GDM1 (cell line): ENCODE data around the gene VWA8.
"Not testable (repeated sequence)": the region's sequence is repeated elsewhere in the genome, so short reads cannot be mapped to it uniquely, and the experiment has no call there.

Source experiments
- DNase-seq: peaks from one replicate; lab custom pipeline; 2025; lab: John Stamatoyannopoulos, UW

Gene VWA8

DNA sequence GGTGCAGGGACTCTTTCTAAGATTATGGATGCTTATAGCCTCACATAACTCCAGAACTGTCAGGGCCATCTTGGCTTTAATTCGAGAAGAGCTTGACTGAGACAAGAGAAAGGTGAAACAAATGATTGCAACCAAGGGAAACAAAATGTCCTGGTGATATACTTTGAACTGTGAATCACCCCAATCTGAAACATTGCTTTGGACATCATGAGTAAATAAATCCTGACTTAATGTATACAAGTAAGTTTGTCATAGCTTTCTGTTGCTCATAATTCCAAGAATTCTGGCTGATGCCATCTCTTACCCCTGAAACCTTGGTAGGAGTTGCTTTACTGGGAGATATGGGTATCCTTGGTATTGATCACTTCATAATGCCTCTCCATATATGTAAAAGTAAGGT, 5.8 kb upstream of the VWA8 start:
- no peak for DNase-seq

DNA sequence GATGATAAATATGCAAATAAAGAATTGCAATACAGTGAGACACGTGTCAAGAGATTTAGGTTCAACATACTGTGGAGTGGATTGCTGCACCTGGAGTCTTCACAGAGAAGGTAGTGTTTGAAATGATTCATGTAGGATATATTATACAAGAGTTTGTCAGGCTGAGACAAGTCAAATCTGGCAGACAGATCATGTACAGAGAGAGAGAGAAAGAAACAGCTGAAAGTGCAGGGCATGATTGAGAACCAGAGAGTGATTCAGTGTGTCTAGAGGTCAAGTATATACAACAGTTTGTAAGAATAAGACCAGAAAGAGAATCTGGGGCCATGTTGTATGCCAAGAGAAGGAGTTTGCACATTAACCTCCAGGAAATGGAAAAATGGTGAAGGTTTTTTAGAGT, 2.1 kb upstream of the VWA8 start:
- DNase-seq = no peak

DNA sequence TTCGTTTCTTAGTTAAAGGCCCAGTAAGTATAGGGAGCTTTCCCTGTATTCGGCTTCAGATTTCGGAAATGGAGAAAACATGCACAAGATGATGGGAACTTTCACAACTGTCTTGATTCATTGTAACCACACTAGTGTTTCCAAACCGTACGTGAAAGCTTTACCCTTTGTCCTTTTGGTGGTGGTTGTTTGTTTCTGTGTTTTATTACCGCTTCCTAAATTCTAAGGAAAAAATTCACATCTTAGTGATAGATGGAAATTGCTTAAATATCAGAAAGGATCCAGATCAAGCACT, 504 bp upstream of the VWA8 start:
- no peak for DNase-seq

DNA sequence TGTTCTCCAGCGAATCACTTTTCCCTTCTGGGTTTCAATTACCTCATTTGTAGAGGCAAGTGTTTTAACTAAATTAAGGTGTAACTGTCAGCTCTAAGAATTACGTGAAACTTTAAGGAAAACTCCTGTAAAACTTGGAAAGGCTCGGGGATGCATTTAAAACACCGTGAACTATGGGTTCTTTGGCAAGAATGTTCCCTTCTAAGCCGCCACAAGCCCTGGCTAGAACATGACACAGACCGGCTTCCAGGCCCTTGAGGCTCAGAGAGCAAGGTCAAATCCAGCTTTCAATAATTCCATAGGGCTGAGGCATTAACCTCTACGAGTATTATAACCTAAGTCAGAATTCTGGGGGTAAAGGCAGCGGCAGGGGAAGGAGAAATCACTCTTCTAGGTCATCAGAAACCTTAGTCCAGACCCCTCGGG, 685 bp downstream of the VWA8 start:
- no peak for DNase-seq

DNA sequence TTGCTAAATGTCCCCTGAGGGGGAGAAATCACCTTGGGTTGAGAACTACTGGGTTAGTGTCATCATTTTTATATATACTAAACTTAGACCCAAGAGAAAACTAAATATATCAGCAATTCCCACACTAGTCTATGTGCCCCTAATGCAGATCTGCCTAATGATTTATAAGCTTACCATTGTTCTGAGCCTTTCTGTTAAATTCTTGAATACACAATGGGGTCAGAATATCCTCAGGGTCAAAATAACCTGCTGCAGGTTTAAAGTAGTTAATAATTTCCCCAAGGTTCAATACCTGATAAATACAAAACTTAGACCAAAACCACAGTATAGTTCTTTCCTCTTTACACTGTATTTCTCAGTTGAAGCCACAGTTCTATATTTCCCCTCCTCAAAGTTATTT, 4.6 kb downstream of the VWA8 start:
- DNase-seq = no peak

DNA sequence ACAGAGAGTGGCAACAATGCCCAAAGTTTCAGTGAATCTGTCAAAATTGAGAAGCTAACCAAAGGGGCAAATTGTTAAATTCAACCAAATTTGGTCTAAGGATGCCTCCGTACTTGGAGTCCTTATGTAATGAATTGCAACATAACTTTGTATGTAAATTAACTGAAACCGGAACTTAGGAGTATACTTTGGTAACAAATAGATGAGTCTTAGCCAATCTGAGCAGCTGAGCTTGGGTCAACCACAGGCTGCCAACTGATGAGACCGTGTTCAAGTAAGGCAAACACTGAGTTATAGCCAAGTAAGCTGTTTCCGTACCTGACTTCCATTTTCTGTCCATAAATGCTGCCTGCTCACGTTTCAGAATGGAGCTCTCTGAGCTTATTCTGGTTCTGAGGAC, 5.3 kb downstream of the VWA8 start:
- DNase-seq = no peak

DNA sequence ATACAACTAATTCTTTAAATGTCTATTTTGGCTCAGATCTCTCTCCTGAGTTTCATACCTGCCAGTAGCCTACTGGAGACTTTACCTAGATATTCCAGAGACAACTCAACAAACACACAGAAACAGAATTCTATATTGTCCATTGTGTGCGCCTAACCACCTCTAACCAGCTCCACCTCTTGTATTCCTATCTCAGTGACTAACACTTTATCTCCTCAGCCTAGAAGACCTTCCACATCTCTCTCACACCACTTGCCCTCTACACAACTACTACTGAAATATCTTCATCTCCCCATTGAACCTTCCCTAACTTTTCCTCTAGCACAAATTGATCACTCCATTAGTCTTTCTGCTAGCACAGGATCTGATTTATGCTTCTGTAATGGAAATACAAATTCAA, 6.7 kb downstream of the VWA8 start:
- no peak for DNase-seq

DNA sequence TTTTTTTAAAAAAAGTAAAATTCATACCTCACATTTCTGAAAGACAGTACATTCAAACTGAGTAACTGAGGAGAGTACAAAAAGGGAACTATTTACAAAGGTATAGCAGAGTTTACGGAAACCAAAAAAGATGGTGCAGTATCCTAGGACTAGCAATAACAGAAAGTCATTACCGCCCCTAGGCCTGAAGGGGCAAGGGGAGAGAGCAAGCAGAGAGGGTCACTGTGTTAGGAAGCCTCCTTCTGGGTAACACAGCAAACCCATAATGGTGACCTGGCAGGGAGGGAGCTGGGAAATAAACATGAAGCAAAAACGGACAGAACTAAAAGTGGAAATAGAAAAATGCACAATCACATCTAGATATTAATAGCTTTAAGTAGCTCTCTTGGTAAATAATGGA, 8.2 kb downstream of the VWA8 start:
- DNase-seq = no peak

DNA sequence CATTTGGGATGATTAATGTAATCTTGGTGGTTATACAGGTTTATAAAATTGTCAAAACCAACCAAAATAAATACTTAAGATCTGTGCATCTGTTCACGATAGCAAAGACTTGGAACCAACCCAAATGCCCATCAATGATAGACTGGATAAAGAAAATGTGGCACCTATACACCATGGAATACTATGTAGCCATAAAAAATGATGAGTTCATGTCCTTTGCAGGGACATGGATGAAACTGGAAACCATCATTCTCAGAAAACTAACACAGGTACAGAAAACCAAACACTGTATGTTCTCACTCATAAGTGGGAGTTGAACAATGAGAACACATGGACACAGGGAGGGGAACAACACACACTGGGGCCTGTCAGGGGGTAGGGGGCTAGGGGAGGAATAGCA, 11.8 kb downstream of the VWA8 start:
- not testable (repeated sequence) for DNase-seq

DNA sequence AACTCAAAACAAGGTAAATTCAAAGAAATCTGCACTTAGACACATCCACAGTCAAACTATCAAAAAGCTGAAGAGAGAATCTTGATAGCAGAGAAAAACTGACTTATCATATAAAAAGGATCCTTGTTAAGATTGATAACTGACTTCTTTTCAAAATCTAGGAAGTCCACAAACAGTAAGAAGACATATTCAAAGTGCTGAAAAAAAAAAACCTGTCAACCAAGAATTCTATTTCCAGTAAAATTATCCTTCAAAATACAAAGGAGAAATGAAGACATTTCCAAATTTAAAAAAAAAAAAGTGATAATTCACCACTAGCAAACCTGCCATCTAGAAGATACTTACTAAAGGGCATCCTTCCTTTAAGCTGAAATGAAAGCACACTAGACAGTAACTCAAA, 15.0 kb downstream of the VWA8 start:
- DNase-seq = no peak

DNA sequence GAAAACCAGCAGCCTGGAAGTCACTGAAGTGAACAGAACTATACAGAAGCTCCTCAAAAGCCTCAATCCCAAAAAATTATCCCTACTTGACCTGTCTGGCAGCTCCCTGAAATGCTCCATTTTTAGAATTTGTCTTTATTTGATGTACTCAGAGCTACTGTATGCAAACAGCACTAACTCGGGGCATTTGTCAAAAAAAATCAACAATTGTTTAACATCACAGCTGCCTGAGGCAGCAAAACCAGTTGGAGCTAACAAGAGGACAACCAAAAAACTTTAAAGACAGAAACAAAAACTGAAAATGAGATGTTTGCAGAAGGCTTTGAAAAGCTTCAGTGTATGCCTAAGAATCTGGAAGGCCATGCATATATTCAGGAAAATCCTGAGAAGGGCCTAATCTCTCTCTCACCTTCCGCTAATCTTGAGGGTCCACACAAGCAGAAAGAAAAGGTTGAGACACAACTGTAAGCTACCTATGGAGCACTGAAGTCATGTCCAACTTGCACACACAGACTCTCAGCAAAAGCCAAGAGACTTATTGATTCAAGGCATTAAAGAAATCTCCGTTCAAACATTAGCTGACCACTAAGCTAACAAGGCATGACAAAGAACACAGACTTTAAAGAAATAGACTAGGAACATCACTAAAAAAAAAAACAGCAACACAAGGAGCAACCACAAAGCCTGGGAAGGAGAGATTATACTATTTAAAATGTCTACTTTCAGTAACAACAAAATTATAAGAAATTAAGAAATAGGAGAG, 16.1 kb downstream of the VWA8 start:
- DNase-seq = no peak

DNA sequence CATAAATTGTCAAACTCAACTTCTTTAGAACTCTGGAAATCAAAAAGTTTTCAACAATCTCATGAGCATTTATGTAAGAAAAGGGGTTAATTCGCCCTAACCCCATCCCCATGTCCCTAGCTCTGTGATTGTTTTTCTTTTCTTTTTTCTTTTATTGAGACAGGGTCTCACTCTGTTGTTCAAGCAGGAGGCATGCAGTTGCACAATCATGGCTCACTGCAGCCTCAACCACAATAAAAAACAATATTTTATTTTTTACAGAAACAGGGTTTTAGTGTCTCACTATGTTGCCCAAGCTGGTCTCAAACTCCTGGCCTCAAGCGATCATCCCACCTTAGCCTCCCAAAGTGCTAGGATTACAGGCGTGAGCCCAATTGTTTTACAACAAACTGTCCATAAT, 16.7 kb downstream of the VWA8 start:
- no peak for DNase-seq

DNA sequence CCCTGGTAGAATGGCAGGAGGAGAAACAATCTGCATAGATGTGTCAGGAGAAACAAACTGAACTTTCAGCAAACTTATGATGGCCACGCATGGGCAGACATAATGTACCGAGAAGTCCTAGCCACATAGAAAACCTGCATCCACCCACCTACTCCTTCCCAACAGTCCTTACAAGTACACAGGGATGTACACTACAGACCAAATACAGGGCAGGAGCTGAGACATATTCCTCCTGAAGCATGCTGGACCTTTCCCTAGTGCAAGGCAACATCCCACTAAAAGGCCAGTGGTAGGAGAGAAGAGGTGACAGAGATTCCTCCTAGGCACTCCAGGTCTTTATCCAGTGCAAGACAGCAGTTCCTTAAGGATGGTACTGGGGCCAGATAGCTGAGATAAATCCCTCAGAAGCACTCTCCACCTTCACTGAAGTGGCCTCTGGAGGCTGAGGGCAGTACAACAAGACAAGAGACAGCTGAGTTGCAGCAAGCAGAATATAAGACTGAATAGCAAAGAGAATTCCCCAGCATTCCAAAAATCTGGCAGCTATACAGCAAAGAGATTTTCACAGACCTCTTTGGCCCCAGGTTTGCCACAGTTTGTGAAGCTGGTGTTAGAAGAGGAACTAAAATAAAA, 18.3 kb downstream of the VWA8 start:
- no peak for DNase-seq

DNA sequence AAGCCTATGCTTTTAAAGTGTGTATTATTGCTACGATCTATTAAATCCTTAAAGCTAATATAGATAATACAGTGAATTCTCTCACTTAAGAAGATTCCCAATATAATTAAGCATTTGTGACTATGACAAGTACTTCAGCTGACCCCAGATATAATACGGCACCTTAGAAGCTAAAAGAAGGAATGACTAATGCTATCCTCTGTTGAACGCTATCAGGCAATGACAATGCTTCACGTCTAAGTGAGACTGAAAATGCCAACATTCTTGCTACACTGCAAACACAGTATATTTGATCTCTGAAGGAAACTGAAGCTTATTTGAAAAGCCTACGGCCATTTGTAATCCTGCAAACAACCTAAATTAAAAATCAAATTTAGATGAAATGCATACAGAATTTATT, 19.7 kb downstream of the VWA8 start:
- no peak for DNase-seq

DNA sequence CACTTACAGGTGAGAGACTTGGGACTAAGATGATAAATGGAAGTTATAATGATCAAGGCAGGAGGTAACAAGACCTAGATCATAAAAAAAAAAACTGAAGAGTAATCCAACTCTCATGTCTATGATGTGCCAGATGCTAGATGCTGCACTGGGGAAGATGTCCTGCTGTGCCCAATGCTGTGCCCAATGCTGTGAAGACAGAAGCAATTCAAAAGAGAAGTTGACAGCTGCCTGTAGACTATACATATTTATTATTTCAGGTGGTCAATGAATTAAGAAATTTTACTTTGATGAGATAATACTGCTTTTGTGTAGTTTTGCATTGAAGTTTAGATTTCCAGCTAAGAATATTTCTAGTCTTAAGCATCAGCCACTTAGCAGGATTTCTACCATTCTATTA, 21.5 kb downstream of the VWA8 start:
- DNase-seq = no peak

DNA sequence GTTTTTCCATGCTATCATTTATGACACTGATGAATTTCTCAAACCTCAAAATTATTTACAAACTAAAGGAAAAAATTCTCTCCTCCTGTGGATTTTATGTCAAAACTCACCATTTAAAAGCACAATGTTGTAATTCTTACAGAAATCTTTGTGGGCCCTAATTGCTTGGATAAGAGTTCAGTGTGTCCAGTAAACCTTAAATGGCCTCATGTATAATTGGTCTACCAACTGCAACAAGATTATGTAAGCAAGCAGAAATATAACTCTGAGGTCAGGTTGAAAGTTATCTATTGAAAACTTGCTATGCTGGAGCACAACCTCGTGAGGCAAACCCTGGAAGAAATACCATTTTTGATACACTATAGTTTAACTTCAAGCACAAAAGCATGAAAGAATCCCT, 22.0 kb downstream of the VWA8 start:
- DNase-seq = no peak

DNA sequence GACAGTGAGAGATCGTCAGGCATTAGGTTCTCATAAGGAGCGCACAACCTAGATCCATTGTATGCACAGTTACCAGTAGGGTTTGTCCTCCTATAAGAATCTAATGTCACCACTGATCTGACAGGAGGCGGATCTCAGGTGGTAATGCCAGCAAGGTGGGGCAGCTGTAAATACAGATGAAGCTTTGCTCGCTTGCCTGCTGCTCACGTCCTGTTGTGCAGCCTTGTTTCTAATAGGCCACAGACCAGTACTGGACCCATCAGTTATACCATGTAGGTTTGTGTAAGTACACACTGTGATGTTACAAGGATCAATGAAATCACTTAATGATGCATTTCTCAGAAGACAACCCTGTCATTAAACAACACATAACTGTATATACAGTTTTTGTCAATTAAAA, 23.5 kb downstream of the VWA8 start:
- no peak for DNase-seq

DNA sequence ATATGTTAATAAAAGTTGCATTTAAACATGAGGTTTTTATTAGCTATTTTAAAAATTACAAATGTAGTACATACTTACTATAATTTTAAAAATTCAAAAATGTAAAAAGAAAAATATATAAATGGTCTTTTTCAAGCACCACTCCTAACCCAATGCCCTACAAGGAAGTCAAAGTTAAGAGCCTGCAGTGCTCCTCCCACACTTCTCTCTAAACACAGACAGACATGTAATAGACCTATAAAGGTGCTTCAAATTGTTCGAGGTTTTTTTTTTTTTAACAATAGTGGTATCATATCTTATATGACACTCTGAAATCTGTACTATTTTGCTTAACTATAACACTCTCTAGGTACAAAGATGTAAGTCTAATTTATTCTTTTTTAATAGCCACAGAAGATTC, 25.4 kb downstream of the VWA8 start:
- no peak for DNase-seq

DNA sequence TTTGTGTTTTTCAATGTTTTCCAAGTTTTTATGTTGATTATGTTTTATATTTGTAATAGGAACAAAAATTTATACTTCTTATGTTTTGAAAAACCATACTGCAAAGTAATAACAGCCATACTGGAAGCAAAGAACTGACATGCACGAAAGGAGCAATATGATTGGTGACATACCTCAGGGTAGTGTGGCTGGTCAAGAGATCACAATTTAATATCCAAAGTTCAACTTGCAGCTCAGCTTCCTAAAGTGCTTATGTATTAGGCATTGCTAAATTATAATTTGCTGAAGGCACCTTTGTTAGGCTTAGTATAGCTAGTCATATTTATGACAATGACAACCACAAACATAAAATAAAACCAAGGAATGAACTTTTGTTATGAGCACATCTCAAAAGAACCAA, 25.9 kb downstream of the VWA8 start:
- DNase-seq = no peak

DNA sequence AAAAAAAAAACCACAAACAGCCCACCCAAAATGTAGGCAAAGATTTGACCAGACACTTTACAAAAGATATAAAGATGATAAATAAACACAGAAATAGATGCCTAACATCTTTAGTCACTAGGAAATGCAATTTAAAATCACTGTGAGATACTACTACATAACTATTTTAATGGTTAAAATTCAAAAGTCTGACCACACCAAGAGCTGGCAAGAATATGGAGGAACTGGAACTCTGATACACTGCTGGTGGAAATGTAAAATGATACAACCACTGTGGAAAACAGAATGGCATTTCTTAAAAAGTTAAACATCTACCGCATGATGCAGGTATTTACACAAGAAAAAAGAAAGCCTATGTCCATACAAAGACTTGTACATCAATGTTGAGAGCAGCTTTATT, 26.8 kb downstream of the VWA8 start:
- no peak for DNase-seq

DNA sequence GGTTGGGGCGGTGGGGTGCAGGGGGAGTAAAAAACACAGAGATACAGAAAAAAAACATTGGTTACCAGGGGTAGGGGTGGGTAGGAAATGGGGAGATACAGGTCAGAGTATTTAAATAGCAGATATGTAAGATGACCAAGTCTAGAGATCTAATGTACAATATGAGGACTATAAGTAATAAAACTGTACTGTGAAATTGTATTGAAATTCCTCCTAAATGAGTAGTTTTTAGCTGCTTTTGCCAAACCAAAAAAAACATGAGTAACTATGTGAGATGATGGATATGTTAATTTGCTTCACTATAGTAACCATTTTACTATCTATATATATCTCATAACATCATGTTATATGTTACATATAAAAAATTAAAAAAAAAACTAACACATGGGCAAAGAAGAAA, 29.6 kb downstream of the VWA8 start:
- no peak for DNase-seq

DNA sequence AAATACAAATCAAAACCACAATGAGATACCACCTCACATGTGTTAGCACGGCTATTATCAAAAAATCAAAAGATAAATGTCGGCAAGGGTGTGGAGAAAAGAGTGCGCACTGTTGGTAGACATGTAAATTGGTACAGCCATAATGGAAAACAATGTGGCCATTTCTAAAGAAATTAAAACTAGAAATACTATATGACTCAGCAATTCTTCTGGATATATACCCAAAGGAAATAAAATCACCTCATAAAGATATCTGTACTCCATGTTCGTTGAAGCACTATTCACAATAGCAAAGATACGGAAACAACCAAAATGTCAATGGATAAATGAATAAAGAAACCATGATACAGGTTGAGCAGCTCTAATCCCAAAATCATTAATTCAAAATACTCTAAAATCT, 30.8 kb downstream of the VWA8 start:
- DNase-seq = no peak

DNA sequence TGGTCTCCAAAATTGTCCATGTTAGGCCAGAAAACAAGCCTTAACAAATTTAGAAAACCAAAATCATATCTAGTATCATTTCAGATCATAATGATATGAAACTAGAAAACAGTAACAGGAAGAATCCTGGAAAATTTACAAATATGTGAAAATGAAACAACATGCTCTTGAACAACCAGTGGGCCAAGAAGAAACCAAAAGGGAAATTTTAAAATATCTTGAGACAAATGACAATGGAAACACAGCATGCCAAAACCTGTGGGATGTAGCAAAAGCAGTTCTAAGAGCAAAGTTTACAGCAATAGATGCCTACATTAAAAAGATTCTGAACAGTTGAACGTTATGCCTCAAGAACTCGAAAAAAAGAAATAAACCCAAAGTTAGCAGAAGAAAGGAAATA, 32.6 kb downstream of the VWA8 start:
- DNase-seq = no peak

DNA sequence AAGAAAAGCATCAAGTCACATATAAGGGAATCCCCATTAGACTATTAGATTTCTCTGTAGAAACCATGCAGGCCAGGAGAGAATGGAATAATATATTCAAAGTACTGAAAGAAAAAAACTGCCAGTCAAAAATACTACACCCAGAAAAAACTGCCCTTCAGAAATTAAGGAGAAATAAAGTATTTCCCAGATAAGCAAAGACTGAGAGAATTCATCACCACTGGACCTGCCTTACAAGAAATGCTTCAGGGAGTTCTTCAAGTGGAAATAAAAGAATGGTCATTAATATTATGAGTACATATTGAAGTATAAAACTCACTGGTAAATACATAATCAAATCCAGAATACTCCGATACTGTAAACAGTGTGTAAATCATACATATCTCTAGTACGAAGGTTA, 35.9 kb downstream of the VWA8 start:
- no peak for DNase-seq
